ENCODE results near the gene ITGB5.
"Not testable (repeated sequence)": the region's sequence is repeated elsewhere in the genome, so short reads cannot be mapped to it uniquely, and the experiment has no call there.

Gene ITGB5

DNA sequence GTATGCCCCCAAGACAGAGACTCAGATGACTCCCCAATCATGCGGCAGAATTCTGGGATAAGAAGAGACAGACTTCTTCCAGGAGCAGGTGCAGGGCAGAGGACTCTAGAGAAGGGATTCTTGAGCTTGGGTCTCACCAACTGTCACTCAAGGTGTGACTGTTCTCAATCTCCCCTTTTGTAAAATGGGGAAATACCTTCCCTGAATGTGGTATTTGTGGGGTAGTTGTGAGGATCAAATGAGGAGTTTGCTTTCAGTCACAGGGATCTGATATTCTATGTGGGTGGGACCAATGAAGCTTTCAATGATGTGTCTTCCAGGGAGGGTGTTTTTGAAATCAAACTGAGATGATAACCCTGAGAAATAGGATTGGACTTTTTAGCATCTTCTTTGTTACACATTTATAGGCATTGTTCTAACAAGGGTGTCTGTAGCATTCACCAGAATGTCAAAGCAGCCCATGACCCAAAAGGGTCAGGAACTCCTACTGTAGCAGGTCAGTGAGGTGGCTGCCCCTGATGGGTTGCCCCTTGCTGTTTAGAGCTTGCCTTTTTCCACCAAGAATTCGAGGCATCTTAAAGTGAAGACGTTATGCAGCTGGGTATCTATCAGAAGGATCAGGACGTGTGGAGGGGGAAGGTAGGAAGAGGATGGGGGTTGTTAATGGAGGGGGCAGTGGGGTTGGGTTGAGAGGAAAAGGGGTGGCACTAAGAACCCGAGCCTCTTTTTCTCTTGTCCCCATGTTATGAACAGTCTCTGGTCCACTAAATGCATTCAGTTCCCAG is 128.1 kb downstream of the ITGB5 start:
- no peak for DNase-seq (ENCODE audit: low read depth)
- TF ChIP-seq, protein P1, sequence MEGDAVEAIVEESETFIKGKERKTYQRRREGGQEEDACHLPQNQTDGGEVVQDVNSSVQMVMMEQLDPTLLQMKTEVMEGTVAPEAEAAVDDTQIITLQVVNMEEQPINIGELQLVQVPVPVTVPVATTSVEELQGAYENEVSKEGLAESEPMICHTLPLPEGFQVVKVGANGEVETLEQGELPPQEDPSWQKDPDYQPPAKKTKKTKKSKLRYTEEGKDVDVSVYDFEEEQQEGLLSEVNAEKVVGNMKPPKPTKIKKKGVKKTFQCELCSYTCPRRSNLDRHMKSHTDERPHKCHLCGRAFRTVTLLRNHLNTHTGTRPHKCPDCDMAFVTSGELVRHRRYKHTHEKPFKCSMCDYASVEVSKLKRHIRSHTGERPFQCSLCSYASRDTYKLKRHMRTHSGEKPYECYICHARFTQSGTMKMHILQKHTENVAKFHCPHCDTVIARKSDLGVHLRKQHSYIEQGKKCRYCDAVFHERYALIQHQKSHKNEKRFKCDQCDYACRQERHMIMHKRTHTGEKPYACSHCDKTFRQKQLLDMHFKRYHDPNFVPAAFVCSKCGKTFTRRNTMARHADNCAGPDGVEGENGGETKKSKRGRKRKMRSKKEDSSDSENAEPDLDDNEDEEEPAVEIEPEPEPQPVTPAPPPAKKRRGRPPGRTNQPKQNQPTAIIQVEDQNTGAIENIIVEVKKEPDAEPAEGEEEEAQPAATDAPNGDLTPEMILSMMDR (IDR thresholded peaks at IDR 0.05; ENCODE audit: low read depth, low read length, missing control alignments): no peak
- H3K4me3 ChIP-seq (ENCODE audit: low read depth, low read length): no peak overlapping the region

DNA sequence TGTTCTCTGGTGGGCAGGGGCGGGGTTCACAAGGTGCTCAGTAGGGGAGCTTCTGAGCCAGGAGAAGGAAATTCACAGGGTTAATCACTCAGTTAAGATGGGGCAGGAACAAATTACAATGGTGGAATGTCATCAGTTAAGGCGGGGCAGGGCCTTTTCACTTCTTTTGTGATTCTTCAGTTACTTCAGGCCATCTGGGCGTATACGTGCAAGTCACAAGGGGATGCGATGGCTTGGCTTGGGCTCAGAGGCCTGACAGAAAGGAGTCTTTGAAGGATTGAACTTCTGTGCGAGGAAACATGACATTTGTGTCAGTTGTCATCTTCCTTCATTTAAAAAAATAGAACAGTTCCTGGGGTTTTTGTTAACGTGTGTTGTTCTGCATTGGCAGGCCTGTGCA is 129.2 kb downstream of the ITGB5 start:
- DNase-seq (ENCODE audit: low read depth): not testable (repeated sequence)

DNA sequence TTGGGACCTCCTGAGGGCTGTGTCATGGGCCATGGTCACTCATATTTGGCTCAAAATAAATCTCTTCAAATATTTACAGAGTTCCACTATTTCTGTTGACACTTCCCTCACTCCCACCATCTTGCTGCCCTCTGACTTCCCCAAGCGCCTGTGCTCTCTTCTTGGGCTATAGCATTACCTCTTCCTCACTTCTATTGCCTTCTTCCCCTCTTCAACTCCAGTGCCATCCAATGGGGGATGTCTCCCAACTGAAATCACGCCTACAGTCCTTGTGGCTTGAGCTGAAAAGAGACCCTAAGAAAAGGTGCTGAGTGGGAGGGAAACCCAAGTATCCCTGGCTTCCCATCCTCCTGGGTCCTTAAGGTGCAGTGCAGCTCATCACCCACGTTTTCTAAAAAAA is 135.1 kb downstream of the ITGB5 start:
- TF ChIP-seq, protein P1 (IDR thresholded peaks at IDR 0.05; ENCODE audit: low read depth, low read length, missing control alignments): no peak
- DNase-seq (ENCODE audit: low read depth): no peak
- H3K4me3 ChIP-seq (ENCODE audit: low read depth, low read length): no peak overlapping the region

More for the DNA sequence above, 129.2 kb downstream of the ITGB5 start:
- H3K4me3 ChIP-seq (ENCODE audit: low read depth, low read length): not testable (repeated sequence)

DNA sequence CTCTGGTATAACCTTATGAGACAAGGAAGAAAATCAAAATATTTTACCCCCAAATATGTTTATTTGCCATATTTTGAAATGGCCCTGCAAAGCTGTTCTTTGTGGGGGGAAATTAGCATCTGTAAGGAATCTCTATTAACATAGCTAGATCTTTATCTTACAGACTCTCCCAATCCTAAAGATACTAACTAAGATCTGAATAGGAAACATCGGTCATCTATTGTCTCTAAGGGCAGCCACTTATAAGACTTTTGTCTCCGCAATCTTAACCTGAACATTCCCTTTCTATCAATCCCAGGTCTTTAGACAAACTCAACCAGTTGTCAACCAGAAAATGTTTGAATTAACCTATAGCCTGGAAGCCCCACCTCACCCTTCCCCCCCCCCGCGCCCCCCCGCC is 135.7 kb downstream of the ITGB5 start:
- H3K4me3 ChIP-seq (ENCODE audit: low read depth, low read length): no peak overlapping the region
- TF ChIP-seq, protein P1 (IDR thresholded peaks at IDR 0.05; ENCODE audit: low read depth, low read length, missing control alignments): no peak
- DNase-seq (ENCODE audit: low read depth): no peak

DNA sequence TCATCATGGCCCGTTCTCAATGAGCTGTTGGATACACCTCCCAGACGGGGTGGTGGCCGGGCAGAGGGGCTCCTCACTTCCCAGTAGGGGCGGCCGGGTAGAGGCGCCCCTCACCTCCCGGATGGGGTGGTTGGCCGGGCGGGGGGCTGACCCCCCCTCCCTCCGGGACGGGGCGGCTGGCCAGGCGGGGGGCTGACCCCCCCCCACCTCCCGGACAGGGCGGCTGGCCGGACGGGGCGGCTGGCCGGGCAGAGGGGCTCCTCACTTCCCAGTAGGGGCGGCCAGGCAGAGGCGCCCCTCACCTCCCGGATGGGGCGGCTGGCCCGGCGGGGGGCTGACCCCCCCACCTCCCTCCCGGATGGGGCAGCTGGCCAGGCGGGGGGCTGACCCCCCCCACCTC is 137.3 kb downstream of the ITGB5 start:
- DNase-seq (ENCODE audit: low read depth): not testable (repeated sequence)

DNA sequence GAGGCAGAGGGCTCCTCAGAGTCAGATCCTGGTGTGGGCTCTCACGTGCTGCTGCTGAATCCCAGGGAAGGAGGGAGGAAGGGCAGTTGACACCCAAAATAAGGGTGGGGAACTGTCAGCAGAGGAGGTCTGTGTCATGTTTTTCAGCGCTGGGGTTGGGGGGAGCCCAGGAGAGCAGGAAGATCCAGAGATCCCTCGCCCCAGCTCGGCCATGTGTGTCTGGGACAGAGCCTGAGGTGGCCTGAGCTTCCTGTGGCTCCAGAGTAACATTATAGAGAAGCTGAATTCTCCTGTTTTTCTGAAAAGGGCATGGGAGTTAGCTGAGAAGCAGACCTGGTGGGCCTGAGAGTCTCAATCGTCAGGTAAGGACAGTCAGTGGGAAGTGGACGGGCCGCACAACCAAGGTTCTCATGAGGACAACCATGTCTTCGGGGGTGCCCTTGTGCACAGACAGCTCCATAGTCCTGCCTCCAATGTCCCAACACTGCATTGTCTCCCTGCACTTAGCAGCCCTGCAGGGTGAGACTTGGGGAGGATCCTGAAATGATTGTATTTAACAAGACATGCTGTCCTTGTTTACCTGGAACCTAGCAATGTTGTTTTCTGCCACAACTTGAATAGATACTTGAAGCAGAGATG is 138.5 kb downstream of the ITGB5 start:
- no peak overlapping the region for H3K4me3 ChIP-seq (ENCODE audit: low read depth, low read length)
- TF ChIP-seq, protein P1 (IDR thresholded peaks at IDR 0.05; ENCODE audit: low read depth, low read length, missing control alignments): no peak
- no peak for DNase-seq (ENCODE audit: low read depth)

More for the DNA sequence above, 137.3 kb downstream of the ITGB5 start:
- not testable (repeated sequence) for H3K4me3 ChIP-seq (ENCODE audit: low read depth, low read length)

DNA sequence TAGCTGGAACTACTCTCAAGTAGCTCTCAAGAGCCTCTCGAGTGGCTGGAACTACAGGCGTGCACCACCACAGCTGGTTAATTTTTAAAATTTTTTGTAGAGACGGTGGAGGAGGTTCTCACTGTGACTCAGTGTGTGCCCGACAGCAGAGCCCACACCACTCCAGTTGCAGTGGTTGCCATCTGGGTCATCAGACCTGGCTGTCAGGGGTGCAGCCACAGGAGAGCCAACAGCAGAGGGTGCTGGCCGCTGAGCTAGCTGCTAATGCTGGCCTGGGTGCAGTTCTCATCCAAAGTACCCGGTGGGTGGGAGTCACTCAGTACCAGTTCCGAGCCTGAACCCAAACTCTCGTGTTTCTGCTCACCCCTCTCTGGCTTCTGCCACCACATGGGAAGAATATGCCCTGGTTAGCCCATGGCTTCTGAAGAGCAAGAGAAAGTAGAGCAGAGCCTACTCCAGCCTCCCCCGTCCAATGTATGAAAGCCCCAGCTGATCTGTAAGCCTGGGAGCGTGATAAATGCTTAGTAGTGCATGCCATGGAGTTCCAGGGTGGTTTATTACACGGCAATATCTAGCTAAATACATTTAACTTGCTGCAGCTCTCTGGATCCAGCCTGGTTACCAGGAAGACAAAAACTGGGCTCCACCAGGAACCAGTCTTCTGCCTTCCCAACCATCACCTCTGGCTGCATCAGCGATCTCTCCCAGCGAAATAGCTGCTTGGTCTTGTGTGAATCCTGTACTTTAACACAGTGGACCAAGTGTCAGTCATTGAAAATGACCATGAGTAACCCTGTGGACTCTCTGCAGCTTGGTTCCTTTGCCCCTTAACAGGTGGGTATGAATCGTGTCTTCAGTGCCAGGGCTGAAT is 139.8 kb downstream of the ITGB5 start:
- TF ChIP-seq, protein P1 (IDR thresholded peaks at IDR 0.05; ENCODE audit: low read depth, low read length, missing control alignments): no peak
- DNase-seq (ENCODE audit: low read depth): no peak

More for the DNA sequence above, 139.8 kb downstream of the ITGB5 start:
- no peak overlapping the region for H3K4me3 ChIP-seq (ENCODE audit: low read depth, low read length)
